Measurements from ENCODE around the gene LRRC8A.

LRRC8A gene

GRCh38 chr9:128905964-128906363 lies 24.0 kb downstream of the LRRC8A start:
- H2AFZ ChIP-seq (ENCODE audit: low read depth, low read length): no peak overlapping the region
- no peak overlapping the region for H3K27ac ChIP-seq (ENCODE audit: low read length, poor library complexity, severe bottlenecking)
- H4K8ac ChIP-seq (ENCODE audit: low read length): no peak overlapping the region
- H3K9ac ChIP-seq (ENCODE audit: low read length): no peak overlapping the region
- H3K14ac ChIP-seq (ENCODE audit: low read length in 2 of 2): no peak overlapping the region
- DNase-seq: no peak
- no peak overlapping the region for H2AK5ac ChIP-seq (ENCODE audit: low read length, severe bottlenecking)
- no peak overlapping the region for H2BK5ac ChIP-seq (ENCODE audit: low read depth, low read length, poor library complexity, severe bottlenecking)
- no peak overlapping the region for H3K4me3 ChIP-seq (ENCODE audit: insufficient read depth in 1 of 2, low read depth in 1 of 2, low read length in 2 of 2)
- no peak overlapping the region for H4K91ac ChIP-seq (ENCODE audit: low read length)
- H3K4ac ChIP-seq (ENCODE audit: low read depth in 1 of 2, low read length in 2 of 2): no peak overlapping the region
- H3K18ac ChIP-seq (ENCODE audit: low read depth in 1 of 2, low read length in 2 of 2): no peak overlapping the region
- H3K4me1 ChIP-seq (ENCODE audit: control insufficient read depth, insufficient read depth, low read depth, low read length): peaks cover 19% of the 10 kb centered on the region
- peak overlapping the region; percentile 24 for H2BK120ac ChIP-seq (ENCODE audit: low read depth, low read length)
- WGBS: 100% methylated on average over 4 of the region's 7 CpGs
- H3K23ac ChIP-seq (ENCODE audit: low read length in 2 of 2): no peak overlapping the region
- peaks cover 54% of the 10 kb centered on the region for H3K79me1 ChIP-seq (replicated peaks; ENCODE audit: low read length, poor library complexity, severe bottlenecking)
- no peak overlapping the region for H2BK15ac ChIP-seq (ENCODE audit: low read depth, poor library complexity, severe bottlenecking)
- H3K36me3 ChIP-seq (ENCODE audit: control insufficient read depth in 1 of 2, insufficient read depth in 2 of 2, low read depth in 1 of 2, low read length in 2 of 2): peaks cover 35 to 64% of the 10 kb centered on the region in 2 experiments
- H3K9me3 ChIP-seq (ENCODE audit: control insufficient read depth, low read length): no peaks in the 10 kb centered on the region
- H2BK12ac ChIP-seq (ENCODE audit: low read length in 2 of 2): no peak overlapping the region
- no peak overlapping the region for H3K4me2 ChIP-seq (ENCODE audit: low read length, poor library complexity, severe bottlenecking)
- no peaks in the 10 kb centered on the region for H3K27me3 ChIP-seq (ENCODE audit: control insufficient read depth in 1 of 2, insufficient read depth in 1 of 2, low read length in 2 of 2)

GRCh38 chr9:128906741-128907140 lies 24.8 kb downstream of the LRRC8A start:
- H3K4me2 ChIP-seq (ENCODE audit: low read length, poor library complexity, severe bottlenecking): no peak overlapping the region
- H3K4ac ChIP-seq (ENCODE audit: low read depth in 1 of 2, low read length in 2 of 2): no peak overlapping the region

DNA sequence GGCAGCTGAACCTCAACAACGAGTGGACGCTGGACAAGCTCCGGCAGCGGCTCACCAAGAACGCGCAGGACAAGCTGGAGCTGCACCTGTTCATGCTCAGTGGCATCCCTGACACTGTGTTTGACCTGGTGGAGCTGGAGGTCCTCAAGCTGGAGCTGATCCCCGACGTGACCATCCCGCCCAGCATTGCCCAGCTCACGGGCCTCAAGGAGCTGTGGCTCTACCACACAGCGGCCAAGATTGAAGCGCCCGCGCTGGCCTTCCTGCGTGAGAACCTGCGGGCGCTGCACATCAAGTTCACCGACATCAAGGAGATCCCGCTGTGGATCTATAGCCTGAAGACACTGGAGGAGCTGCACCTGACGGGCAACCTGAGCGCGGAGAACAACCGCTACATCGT lies 26.4 kb downstream of the LRRC8A start:
- Histone ChIP-seq H4K8ac (ENCODE audit: low read length) (no peak overlapping the region), H2BK5ac (ENCODE audit: low read depth, low read length, poor library complexity, severe bottlenecking) (no peak overlapping the region), H2AFZ (ENCODE audit: low read depth, low read length) (no peak overlapping the region), H3K79me1 (replicated peaks; ENCODE audit: low read length, poor library complexity, severe bottlenecking) (peaks cover 49% of the 10 kb centered on the region), H3K18ac (ENCODE audit: low read depth in 1 of 2, low read length in 2 of 2) (no peak overlapping the region), H3K4me3 (ENCODE audit: insufficient read depth in 1 of 2, low read depth in 1 of 2, low read length in 2 of 2) (no peak overlapping the region), H3K36me3 (ENCODE audit: control insufficient read depth in 1 of 2, insufficient read depth in 2 of 2, low read depth in 1 of 2, low read length in 2 of 2) (peaks cover 35 to 53% of the 10 kb centered on the region in 2 experiments), H2AK5ac (ENCODE audit: low read length, severe bottlenecking) (no peak overlapping the region), H3K9ac (ENCODE audit: low read length) (no peak overlapping the region), H2BK15ac (ENCODE audit: low read depth, poor library complexity, severe bottlenecking) (no peak overlapping the region), H4K91ac (ENCODE audit: low read length) (no peak overlapping the region), H3K9me3 (ENCODE audit: control insufficient read depth, low read length) (no peaks in the 10 kb centered on the region), H2BK12ac (ENCODE audit: low read length in 2 of 2) (no peak overlapping the region), H3K4ac (ENCODE audit: low read depth in 1 of 2, low read length in 2 of 2) (no peak overlapping the region), H3K4me1 (ENCODE audit: control insufficient read depth, insufficient read depth, low read depth, low read length) (peaks cover 30% of the 10 kb centered on the region), H3K4me2 (ENCODE audit: low read length, poor library complexity, severe bottlenecking) (no peak overlapping the region), H3K27me3 (ENCODE audit: control insufficient read depth in 1 of 2, insufficient read depth in 1 of 2, low read length in 2 of 2) (no peaks in the 10 kb centered on the region), H3K14ac (ENCODE audit: low read length in 2 of 2) (no peak overlapping the region), H3K23ac (ENCODE audit: low read length in 2 of 2) (no peak overlapping the region), H2BK120ac (ENCODE audit: low read depth, low read length) (no peak overlapping the region), H3K27ac (ENCODE audit: low read length, poor library complexity, severe bottlenecking) (no peak overlapping the region)
- no peak for DNase-seq
- WGBS: 98% methylated on average over 24 of the region's 24 CpGs

More at GRCh38 chr9:128906741-128907140, 24.8 kb downstream of the LRRC8A start:
- H3K27ac ChIP-seq (ENCODE audit: low read length, poor library complexity, severe bottlenecking): no peak overlapping the region
- H4K8ac ChIP-seq (ENCODE audit: low read length): no peak overlapping the region
- H3K14ac ChIP-seq (ENCODE audit: low read length in 2 of 2): no peak overlapping the region
- H3K27me3 ChIP-seq (ENCODE audit: control insufficient read depth in 1 of 2, insufficient read depth in 1 of 2, low read length in 2 of 2): no peaks in the 10 kb centered on the region
- H4K91ac ChIP-seq (ENCODE audit: low read length): no peak overlapping the region
- no peak overlapping the region for H3K9ac ChIP-seq (ENCODE audit: low read length)
- no peak overlapping the region for H2BK120ac ChIP-seq (ENCODE audit: low read depth, low read length)
- peaks cover 27% of the 10 kb centered on the region for H3K4me1 ChIP-seq (ENCODE audit: control insufficient read depth, insufficient read depth, low read depth, low read length)
- no peak overlapping the region for H2AK5ac ChIP-seq (ENCODE audit: low read length, severe bottlenecking)
- H3K4me3 ChIP-seq (ENCODE audit: insufficient read depth in 1 of 2, low read depth in 1 of 2, low read length in 2 of 2): no peak overlapping the region
- no peak overlapping the region for H2AFZ ChIP-seq (ENCODE audit: low read depth, low read length)
- H3K9me3 ChIP-seq (ENCODE audit: control insufficient read depth, low read length): no peaks in the 10 kb centered on the region
- WGBS: 94% methylated on average over 2 of the region's 2 CpGs
- no peak overlapping the region for H2BK12ac ChIP-seq (ENCODE audit: low read length in 2 of 2)
- H2BK15ac ChIP-seq (ENCODE audit: low read depth, poor library complexity, severe bottlenecking): no peak overlapping the region
- H3K18ac ChIP-seq (ENCODE audit: low read depth in 1 of 2, low read length in 2 of 2): no peak overlapping the region
- H3K36me3 ChIP-seq (ENCODE audit: control insufficient read depth in 1 of 2, insufficient read depth in 2 of 2, low read depth in 1 of 2, low read length in 2 of 2): peaks cover 35 to 58% of the 10 kb centered on the region in 2 experiments
- peaks cover 52% of the 10 kb centered on the region for H3K79me1 ChIP-seq (replicated peaks; ENCODE audit: low read length, poor library complexity, severe bottlenecking)
- H2BK5ac ChIP-seq (ENCODE audit: low read depth, low read length, poor library complexity, severe bottlenecking): no peak overlapping the region
- no peak overlapping the region for H3K23ac ChIP-seq (ENCODE audit: low read length in 2 of 2)
- DNase-seq: no peak

DNA sequence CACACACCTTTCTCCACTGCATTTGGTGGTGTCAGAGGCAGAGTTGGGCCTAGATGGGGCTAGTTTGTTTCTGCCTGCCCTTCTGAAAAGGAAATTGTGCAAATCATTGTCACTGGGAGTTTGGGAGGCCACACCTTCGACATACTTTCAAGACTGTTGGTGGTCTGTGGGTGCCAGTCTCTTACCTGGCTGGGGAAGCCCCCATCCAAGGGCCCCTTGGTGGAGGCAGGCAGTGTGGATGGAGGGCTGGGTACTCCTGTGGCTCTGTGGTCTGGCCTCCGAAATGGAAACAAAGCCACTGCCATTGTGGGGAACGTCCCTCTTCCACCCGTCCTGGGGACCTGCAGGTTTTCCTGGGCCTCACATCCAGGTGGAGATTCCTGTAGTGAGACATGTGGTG lies 27.9 kb downstream of the LRRC8A start:
- Histone ChIP-seq H3K23ac (ENCODE audit: low read length in 2 of 2) (no peak overlapping the region), H3K4ac (ENCODE audit: low read depth in 1 of 2, low read length in 2 of 2) (no peak overlapping the region), H2BK5ac (ENCODE audit: low read depth, low read length, poor library complexity, severe bottlenecking) (no peak overlapping the region), H4K8ac (ENCODE audit: low read length) (no peak overlapping the region), H3K4me3 (ENCODE audit: insufficient read depth in 1 of 2, low read depth in 1 of 2, low read length in 2 of 2) (no peak overlapping the region), H3K27ac (ENCODE audit: low read length, poor library complexity, severe bottlenecking) (no peak overlapping the region), H2BK12ac (ENCODE audit: low read length in 2 of 2) (peak overlapping the region in 1 of 2 experiments; percentile 0), H2AK5ac (ENCODE audit: low read length, severe bottlenecking) (no peak overlapping the region), H3K9me3 (ENCODE audit: control insufficient read depth, low read length) (no peaks in the 10 kb centered on the region), H3K27me3 (ENCODE audit: control insufficient read depth in 1 of 2, insufficient read depth in 1 of 2, low read length in 2 of 2) (no peaks in the 10 kb centered on the region), H2BK15ac (ENCODE audit: low read depth, poor library complexity, severe bottlenecking) (peak overlapping the region; percentile 41), H3K4me2 (ENCODE audit: low read length, poor library complexity, severe bottlenecking) (no peak overlapping the region), H2AFZ (ENCODE audit: low read depth, low read length) (no peak overlapping the region), H3K18ac (ENCODE audit: low read depth in 1 of 2, low read length in 2 of 2) (no peak overlapping the region), H3K4me1 (ENCODE audit: control insufficient read depth, insufficient read depth, low read depth, low read length) (peaks cover 34% of the 10 kb centered on the region), H2BK120ac (ENCODE audit: low read depth, low read length) (no peak overlapping the region), H3K9ac (ENCODE audit: low read length) (no peak overlapping the region), H3K79me1 (replicated peaks; ENCODE audit: low read length, poor library complexity, severe bottlenecking) (peaks cover 60% of the 10 kb centered on the region), H3K36me3 (ENCODE audit: control insufficient read depth in 1 of 2, insufficient read depth in 2 of 2, low read depth in 1 of 2, low read length in 2 of 2) (peaks cover 40 to 61% of the 10 kb centered on the region in 2 experiments), H4K91ac (ENCODE audit: low read length) (no peak overlapping the region), H3K14ac (ENCODE audit: low read length in 2 of 2) (no peak overlapping the region)
- no peak for DNase-seq
- 92% methylated on average over 4 of the region's 4 CpGs for WGBS
